Heart right ventricle (tissue), 16 donors: Measurements from ENCODE around the gene ZNF593OS. TPM values are rescaled to one million over a fixed set of nuclear protein-coding genes. Genes with fewer than 3 reads are reported as not detected.
A peak's percentile ranks its signal among the peaks of the same experiment; 100 is the strongest.

Experiments
- ATAC-seq, 8 donors: fragments of 200-7000 bp; cut with Tn5 transposase; one replicate each; pipeline ENCODE4 v1.9.1; 2020; ENCODE audit warnings: mild to moderate bottlenecking in 8 of 8, moderate library complexity in 8 of 8, moderate number of reproducible peaks in 1 of 8
- DNase-seq, 2 donors: peaks; one replicate each; pipeline ENCODE4 v3.0.0-alpha.2; 2020
- H3K27ac ChIP-seq, 10 donors: fragments of 200-600 bp; sonication (generic) in 2 of 10; one replicate each; pipeline versions ENCODE4 v1.5.0 to v1.8.0; 2020 to 2022; ENCODE audit warnings: mild to moderate bottlenecking in 3 of 10
- H3K27me3 ChIP-seq, 7 donors: fragments of 200-600 bp; one replicate each; pipeline ENCODE4 v1.8.0; 2021 to 2022; ENCODE audit warnings: mild to moderate bottlenecking in 2 of 7
- H3K36me3 ChIP-seq, 9 donors: fragments of 200-600 bp; sonication (generic) in 1 of 9; one replicate each; pipeline versions ENCODE4 v1.5.0 to v1.8.0; 2020 to 2022; ENCODE audit warnings: mild to moderate bottlenecking in 2 of 9
- H3K4me1 ChIP-seq, 9 donors: fragments of 200-600 bp; sonication (generic) in 1 of 9; one replicate each; pipeline versions ENCODE4 v1.5.0 to v1.8.0; 2020 to 2022; ENCODE audit warnings: mild to moderate bottlenecking in 4 of 9
- H3K4me3 ChIP-seq, 10 donors: fragments of 200-600 bp; sonication (generic) in 2 of 10; one replicate each; pipeline versions ENCODE4 v1.5.0 to v1.8.0; 2020 to 2022; ENCODE audit warnings: mild to moderate bottlenecking in 7 of 10, moderate library complexity in 2 of 10
- H3K9me3 ChIP-seq, 11 donors: fragments of 200-600 bp in 10 of 11; sonication (generic) in 2 of 11; one replicate each; pipeline versions ENCODE4 v1.5.0 to v1.8.0; 2013 to 2022; ENCODE audit warnings: mild to moderate bottlenecking in 2 of 11, control low read depth in 1 of 11, moderate library complexity in 1 of 11
- WGBS, 2 donors: extraction: QIAGEN DNeasy Blood & Tissue Kit; methylation state at CpG; one replicate each; pipeline ENCODE4 v1.1.7; 2013; ENCODE audit warnings: inconsistent platforms in 1 of 2; 5-methylcytosine and 5-hydroxymethylcytosine counted together
- intact Hi-C, 10 donors: fragments of 100-400 bp; cut with DNase I; formaldehyde crosslinking; loops; one replicate each; pipeline versions ENCODE4 v1.11.1 to v1.14.2; 2022
- polyA plus RNA-seq, 2 donors: library from polyadenylated mRNA; stranded (reverse); fragments of 200-250 nt; gene quantifications; one replicate each; pipeline ENCODE4 v1.2.3, GENCODE V29; 2013
- total RNA-seq, 10 donors: library from RNA; stranded (reverse); fragmentation: NEBNext Ultra II Directional in 3 of 10; extraction: Animal tissue kit (Norgen Biotek cat#: 25700) in 3 of 10; gene quantifications; one replicate each; pipeline versions ENCODE4 v1.2.1 to v1.2.4, GENCODE V29; 2021 to 2023
- TF ChIP-seq, protein P1 (sequence below), 9 donors: fragments of 200-600 bp; sonication (generic) in 2 of 9; IDR thresholded peaks; one replicate each; pipeline versions ENCODE4 v1.5.0 to v1.8.0; 2021 to 2022; ENCODE audit warnings: antibody characterized with exemption in 9 of 9, mild to moderate bottlenecking in 5 of 9, moderate library complexity in 1 of 9
- donor health status: Arrhythmogenic right ventricular cardiomyopathy.
- donor health status: ischemic (EF 13 %, LVEDD 7.1; RV severe dilation, severe dysfunction).
- donor health status: healthy with polysubstance abuse.
- donor health status: DM: no; HTN: yes; CAD: no.
- donor health status: DM: no; HTN: no; CAD: no.
- donor health status: ischemic (EF 25% LVEDD 6.9; RV normal size, moderate dysfunction).
- donor health status: ischemic (EF 25% LVEDD 5.7; RV mildly dilated, moderate dysfunction).
- donor health status: healthy.
- donor health status: DM: yes; HTN: yes; CAD: no.
- donor health status: Ischemic cardiomyopathy.
- donor health status: ischemic (EF 35%, LVEDD 5.7; RV mildly dilated, moderate dysfunction).
- donor health status: nonischemic (EF 11% LVEDD 7.7; RV severe dilation, severe dysfunction).
- donor health status: DM: yes; HTN: yes; CAD: no.
- donor health status: PGD.
- donor health status: ischemic (EF 29% LVEDD 5.4; RV normal size, mild dysfunction).
- donor health status: nonischemic (EF 23%, LVEDD 6.1; RV moderate dilation, normal function).

ZNF593OS gene
- total and polyA plus RNA-seq, 12 donors, result 0.46 TPM; not detected in 11

GRCh38 chr1:26180010-26180506, 8.4 kb upstream of the ZNF593OS start:
- intact Hi-C loops, result loop anchor here in 1 of 10 donors (10.0 kb wide), 1 partner anchor 145 kb away; no protein-coding TSS in a partner anchor
- Histone ChIP-seq H3K36me3 (no peaks in the 10 kb centered on the region), H3K4me3 (no peak overlapping the region), H3K27ac (no peak overlapping the region), H3K9me3 (no peaks in the 10 kb centered on the region), H3K4me1 (peaks cover 0 to 8% (median 0%) of the 10 kb centered on the region in 9 donors), H3K27me3 (no peaks in the 10 kb centered on the region)
- DNase-seq (no peak), ATAC-seq (no peak)
- 80 to 84% methylated on average over 4 of the region's 4 CpGs for WGBS, 2 donors
- TF ChIP-seq, protein P1, sequence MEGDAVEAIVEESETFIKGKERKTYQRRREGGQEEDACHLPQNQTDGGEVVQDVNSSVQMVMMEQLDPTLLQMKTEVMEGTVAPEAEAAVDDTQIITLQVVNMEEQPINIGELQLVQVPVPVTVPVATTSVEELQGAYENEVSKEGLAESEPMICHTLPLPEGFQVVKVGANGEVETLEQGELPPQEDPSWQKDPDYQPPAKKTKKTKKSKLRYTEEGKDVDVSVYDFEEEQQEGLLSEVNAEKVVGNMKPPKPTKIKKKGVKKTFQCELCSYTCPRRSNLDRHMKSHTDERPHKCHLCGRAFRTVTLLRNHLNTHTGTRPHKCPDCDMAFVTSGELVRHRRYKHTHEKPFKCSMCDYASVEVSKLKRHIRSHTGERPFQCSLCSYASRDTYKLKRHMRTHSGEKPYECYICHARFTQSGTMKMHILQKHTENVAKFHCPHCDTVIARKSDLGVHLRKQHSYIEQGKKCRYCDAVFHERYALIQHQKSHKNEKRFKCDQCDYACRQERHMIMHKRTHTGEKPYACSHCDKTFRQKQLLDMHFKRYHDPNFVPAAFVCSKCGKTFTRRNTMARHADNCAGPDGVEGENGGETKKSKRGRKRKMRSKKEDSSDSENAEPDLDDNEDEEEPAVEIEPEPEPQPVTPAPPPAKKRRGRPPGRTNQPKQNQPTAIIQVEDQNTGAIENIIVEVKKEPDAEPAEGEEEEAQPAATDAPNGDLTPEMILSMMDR (IDR thresholded peaks at IDR 0.05), result no peak

GRCh38 chr1:26177182-26177684, 5.6 kb upstream of the ZNF593OS start, which contains the start of gene CNKSR1:
TSS of gene CNKSR1 (plus strand) at chr1:26177491. CDS start at chr1:26177548, 57 bp downstream.
- no peak within 1 kb of the TSS for H3K4me3 ChIP-seq
- ATAC-seq, result peak in 3 of 8 donors; percentile 34 to 66 (median 52)
- H3K9me3 ChIP-seq, result no peaks in the 10 kb centered on the region
- TF ChIP-seq, protein P1 (IDR thresholded peaks at IDR 0.05), result no peak
- WGBS, 2 donors, result 40 to 56% methylated on average over 21 of the region's 21 CpGs
- H3K4me1 ChIP-seq, result peaks cover 0 to 6% (median 0%) of the 10 kb centered on the region in 9 donors
- no peak for DNase-seq
- H3K36me3 ChIP-seq, result no peaks in the 10 kb centered on the region
- intact Hi-C loops, result loop anchor here in 3 of 10 donors (10.0 kb wide), 4 partner anchors 48 to 148 kb away; partner anchors contain the start of genes CD52 (in 1 of the 3) and CEP85 (in 1 of the 3)
- no peaks in the 10 kb centered on the region for H3K27me3 ChIP-seq
- H3K27ac ChIP-seq, result no peak within 1 kb of the TSS

DNA sequence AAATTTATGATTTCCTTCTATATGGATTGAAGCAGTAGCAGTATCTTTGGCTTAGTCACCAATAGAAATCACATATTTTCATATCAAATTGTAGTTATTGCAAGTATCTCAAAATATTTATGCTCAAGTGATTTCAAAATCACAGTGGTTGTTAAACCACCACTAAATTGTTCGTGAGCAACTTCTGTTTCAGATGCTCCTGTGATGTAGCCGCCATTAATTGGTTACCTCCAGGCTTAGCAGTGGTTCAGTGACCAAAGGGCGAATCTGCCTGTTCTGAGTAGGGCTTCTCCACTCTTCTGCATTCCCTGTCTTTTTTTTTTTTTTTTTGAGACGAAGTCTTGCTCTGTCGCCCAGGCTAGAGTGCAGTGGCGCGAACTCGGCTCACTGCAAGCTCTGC, 3.7 kb upstream of the ZNF593OS start:
- peaks cover 4 to 18% (median 10%) of the 10 kb centered on the region in 9 donors for H3K4me1 ChIP-seq
- WGBS, 2 donors, result 90% methylated on average over 8 of the region's 8 CpGs
- no peak for ATAC-seq
- TF ChIP-seq, protein P1 (IDR thresholded peaks at IDR 0.05), result no peak
- intact Hi-C loops, result loop anchor here in 3 of 10 donors (10.0 kb wide), 4 partner anchors 49 to 149 kb away; partner anchors contain the start of genes CD52 (in 1 of the 3) and CEP85 (in 1 of the 3)
- H3K27me3 ChIP-seq, result no peaks in the 10 kb centered on the region
- peaks cover 0 to 8% (median 0%) of the 10 kb centered on the region in 9 donors for H3K36me3 ChIP-seq
- H3K4me3 ChIP-seq, result no peak overlapping the region
- no peak overlapping the region for H3K27ac ChIP-seq
- no peak for DNase-seq
- no peaks in the 10 kb centered on the region for H3K9me3 ChIP-seq

DNA sequence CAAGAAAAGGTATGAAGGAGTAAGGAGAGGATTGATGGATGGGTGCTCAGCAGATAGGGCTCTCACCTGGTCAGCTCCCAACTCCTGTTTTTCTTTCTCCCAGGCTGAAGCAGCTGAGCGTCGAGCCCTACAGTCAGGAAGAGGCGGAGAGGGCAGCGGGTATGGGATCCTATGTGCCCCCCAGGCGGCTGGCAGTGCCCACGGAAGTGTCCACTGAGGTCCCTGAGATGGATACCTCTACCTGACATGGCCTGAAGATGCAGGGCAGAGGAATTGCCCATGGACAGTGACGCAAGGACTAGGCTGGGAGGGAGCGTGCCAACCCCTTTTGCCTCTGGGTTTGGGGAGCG, 1.2 kb downstream of the ZNF593OS start:
- no peaks in the 10 kb centered on the region for H3K27me3 ChIP-seq
- ATAC-seq (no peak), DNase-seq (no peak)
- peaks cover 0 to 8% (median 0%) of the 10 kb centered on the region in 9 donors for H3K36me3 ChIP-seq
- WGBS, 2 donors, result 79 to 80% methylated on average over 9 of the region's 9 CpGs
- peak overlapping the region in 8 of 10 donors; percentile 79 to 89 (median 84) for H3K27ac ChIP-seq
- TF ChIP-seq, protein P1 (IDR thresholded peaks at IDR 0.05), result no peak
- peak overlapping the region; percentile 63 to 100 (median 88) for H3K4me3 ChIP-seq
- H3K9me3 ChIP-seq, result no peaks in the 10 kb centered on the region
- intact Hi-C loops, result loop anchor here in 4 of 10 donors (5.0 to 10.0 kb wide), 5 partner anchors 54 to 154 kb away; partner anchors contain the start of genes CD52 (in 1 of the 4) and CEP85 (in 1 of the 4)
- peaks cover 5 to 30% (median 16%) of the 10 kb centered on the region in 9 donors for H3K4me1 ChIP-seq
